Thyroid gland (tissue), 4 donors: ENCODE measurements around the gene SLC5A12. TPM values are rescaled to one million over a fixed set of nuclear protein-coding genes. Genes with fewer than 3 reads are reported as not detected.
A peak's percentile ranks its signal among the peaks of the same experiment; 100 is the strongest.
"Not testable (repeated sequence)": the region's sequence is repeated elsewhere in the genome, so short reads cannot be mapped to it uniquely, and the experiment has no call there.

Experiments
- DNase-seq, 2 donors: peaks; one replicate each; pipeline ENCODE4 v3.0.0-alpha.2; 2019
- H3K27ac ChIP-seq, 3 donors: fragments of 200-600 bp; sonication (generic); 1 replicate in 2 of 3; 2 replicates in 1 of 3; pipeline ENCODE4 v1.5.1; 2016 to 2019; ENCODE audit warnings: mild to moderate bottlenecking in 1 of 3, moderate library complexity in 1 of 3
- H3K27me3 ChIP-seq: fragments of 200-600 bp; sonication (generic); one replicate; pipeline ENCODE4 v1.5.1; 2019
- H3K36me3 ChIP-seq, 2 donors: fragments of 200-600 bp; sonication (generic); one replicate each; pipeline ENCODE4 v1.5.1; 2016 to 2019
- H3K4me1 ChIP-seq, 2 donors: fragments of 200-600 bp; sonication (generic); one replicate each; pipeline ENCODE4 v1.5.1; 2017 to 2019
- H3K4me3 ChIP-seq, 3 donors: fragments of 200-600 bp; sonication (generic); replicated peaks in 1 of 3; 1 replicate in 2 of 3; 2 replicates in 1 of 3; pipeline ENCODE4 v1.5.1; 2016; ENCODE audit warnings: mild to moderate bottlenecking in 1 of 3
- H3K9me3 ChIP-seq: fragments of 200-600 bp; sonication (generic); one replicate; pipeline ENCODE4 v1.5.1; 2017
- POLR2A ChIP-seq, 2 donors: fragments of 450-650 bp; IDR thresholded peaks; one replicate each; pipeline ENCODE4 v1.6.1; 2017; ENCODE audit warnings: antibody characterized with exemption in 2 of 2, mild to moderate bottlenecking in 2 of 2, moderate library complexity in 1 of 2
- WGBS, 2 donors: methylation state at CpG; one replicate each; pipeline ENCODE4 v1.1.5; 2017; 5-methylcytosine and 5-hydroxymethylcytosine counted together
- intact Hi-C: fragments of 100-400 bp; cut with DNase I; formaldehyde crosslinking; loops from one replicate; pipeline ENCODE4 v1.15.1; 2023
- total RNA-seq, 4 donors: library from RNA; depleted of rRNA; stranded (reverse); fragments of >200 nt; gene quantifications; one replicate each; pipeline ENCODE4 v1.2.3, GENCODE V29; 2016
- TF ChIP-seq, protein P1 (sequence below), 6 experiments: fragments of 200-600 bp in 3 of 6; fragments of 450-650 bp in 3 of 6; sonication (generic) in 3 of 6; IDR thresholded peaks; one replicate each; pipeline ENCODE4 v1.5.1; 2016 to 2019; ENCODE audit warnings: antibody characterized with exemption in 6 of 6, mild to moderate bottlenecking in 2 of 6, inconsistent platforms in 1 of 6, moderate library complexity in 1 of 6

Gene SLC5A12
- total RNA-seq, 4 donors from 2014 or later = not detected

DNA sequence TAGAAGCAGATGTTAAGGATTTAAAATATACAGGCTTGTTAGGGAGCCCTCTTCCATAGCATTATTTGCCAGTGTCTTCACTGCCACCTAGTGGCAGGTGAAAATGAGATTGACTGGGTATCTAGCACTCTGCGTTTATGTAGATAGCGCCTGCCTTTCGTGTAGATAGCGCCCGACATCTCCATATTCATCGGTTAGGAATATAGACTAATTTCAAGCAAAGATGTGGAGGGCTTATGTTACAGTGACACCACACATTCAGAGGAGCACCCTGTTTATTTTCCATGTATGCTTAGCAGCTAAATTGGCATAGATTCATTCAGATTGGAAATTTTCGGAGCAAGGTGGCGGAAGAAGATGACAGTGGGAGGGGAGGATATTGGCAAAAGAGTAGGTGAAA lies 72.0 kb downstream of the SLC5A12 start:
- no peak for TF ChIP-seq POLR2A (IDR thresholded peaks at IDR 0.05)
- TF ChIP-seq, protein P1, sequence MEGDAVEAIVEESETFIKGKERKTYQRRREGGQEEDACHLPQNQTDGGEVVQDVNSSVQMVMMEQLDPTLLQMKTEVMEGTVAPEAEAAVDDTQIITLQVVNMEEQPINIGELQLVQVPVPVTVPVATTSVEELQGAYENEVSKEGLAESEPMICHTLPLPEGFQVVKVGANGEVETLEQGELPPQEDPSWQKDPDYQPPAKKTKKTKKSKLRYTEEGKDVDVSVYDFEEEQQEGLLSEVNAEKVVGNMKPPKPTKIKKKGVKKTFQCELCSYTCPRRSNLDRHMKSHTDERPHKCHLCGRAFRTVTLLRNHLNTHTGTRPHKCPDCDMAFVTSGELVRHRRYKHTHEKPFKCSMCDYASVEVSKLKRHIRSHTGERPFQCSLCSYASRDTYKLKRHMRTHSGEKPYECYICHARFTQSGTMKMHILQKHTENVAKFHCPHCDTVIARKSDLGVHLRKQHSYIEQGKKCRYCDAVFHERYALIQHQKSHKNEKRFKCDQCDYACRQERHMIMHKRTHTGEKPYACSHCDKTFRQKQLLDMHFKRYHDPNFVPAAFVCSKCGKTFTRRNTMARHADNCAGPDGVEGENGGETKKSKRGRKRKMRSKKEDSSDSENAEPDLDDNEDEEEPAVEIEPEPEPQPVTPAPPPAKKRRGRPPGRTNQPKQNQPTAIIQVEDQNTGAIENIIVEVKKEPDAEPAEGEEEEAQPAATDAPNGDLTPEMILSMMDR (IDR thresholded peaks at IDR 0.05) = peak; percentile 30 to 79 (median 76)
- Histone ChIP-seq H3K27me3 (no peaks in the 10 kb centered on the region), H3K4me3 (no peak overlapping the region), H3K27ac (no peak overlapping the region), H3K9me3 (no peaks in the 10 kb centered on the region), H3K4me1 (no peaks in the 10 kb centered on the region), H3K36me3 (no peaks in the 10 kb centered on the region)
- peak; percentile 77 to 78 for DNase-seq
- WGBS, 2 donors = 39 to 44% methylated on average over 8 of the region's 8 CpGs
- intact Hi-C loops = loop anchor here (10.0 kb wide), 2 partner anchors 125 to 355 kb away; no protein-coding TSS in a partner anchor

DNA sequence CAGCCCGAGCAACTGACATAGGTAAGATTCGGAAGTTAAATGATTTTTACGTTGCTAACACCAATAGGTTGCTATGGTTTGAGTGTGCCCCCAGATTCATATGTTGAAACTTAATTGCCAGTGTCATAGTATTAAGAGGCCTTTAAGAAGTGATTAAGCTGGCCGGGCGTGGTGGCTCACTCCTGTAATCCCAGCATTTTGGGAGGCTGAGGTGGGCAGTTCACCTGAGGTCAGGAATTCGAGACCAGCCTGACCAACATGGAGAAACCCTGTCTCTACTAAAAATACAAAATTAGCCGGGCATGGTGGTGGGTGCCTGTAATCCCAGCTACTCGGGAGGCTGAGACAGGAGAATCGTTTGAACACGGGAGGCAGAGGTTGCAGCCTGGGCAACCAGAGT lies 78.5 kb downstream of the SLC5A12 start:
- not testable (repeated sequence) for H3K27ac ChIP-seq, H3K36me3 ChIP-seq, H3K4me1 ChIP-seq, H3K9me3 ChIP-seq, DNase-seq, H3K27me3 ChIP-seq, H3K4me3 ChIP-seq
- intact Hi-C loops = loop anchor here (10.0 kb wide), 1 partner anchor 119 kb away; no protein-coding TSS in a partner anchor
- WGBS, 2 donors = 94 to 96% methylated on average over 10 of the region's 10 CpGs

- 38 to 70% methylated on average over 2 of the region's 2 CpGs for WGBS, 2 donors
Observed at GRCh38 chr11:26632691-26633159, 89.1 kb downstream of the SLC5A12 start.

GRCh38 chr11:26626346-26626745 lies 95.5 kb downstream of the SLC5A12 start:
- no peaks in the 10 kb centered on the region for H3K27me3 ChIP-seq
- DNase-seq = no peak
- H3K4me3 ChIP-seq = no peak overlapping the region
- TF ChIP-seq POLR2A (IDR thresholded peaks at IDR 0.05) = no peak
- TF ChIP-seq, protein P1 (IDR thresholded peaks at IDR 0.05) = no peak
- no peak overlapping the region for H3K27ac ChIP-seq
- WGBS, 2 donors = 96 to 98% methylated on average over 1 of the region's 1 CpG
- H3K9me3 ChIP-seq = no peaks in the 10 kb centered on the region
- H3K36me3 ChIP-seq = no peaks in the 10 kb centered on the region
- peaks cover 0 to 5% of the 10 kb centered on the region in 2 donors for H3K4me1 ChIP-seq
- intact Hi-C loops = no loop called here

More at GRCh38 chr11:26632691-26633159, 89.1 kb downstream of the SLC5A12 start:
- H3K27me3 ChIP-seq = no peaks in the 10 kb centered on the region
- TF ChIP-seq, protein P1 (IDR thresholded peaks at IDR 0.05) = no peak
- TF ChIP-seq POLR2A (IDR thresholded peaks at IDR 0.05) = no peak
- H3K27ac ChIP-seq = no peak overlapping the region
- no peak for DNase-seq
- no peaks in the 10 kb centered on the region for H3K36me3 ChIP-seq
- intact Hi-C loops = no loop called here
- no peak overlapping the region for H3K4me3 ChIP-seq
- no peaks in the 10 kb centered on the region for H3K9me3 ChIP-seq
- H3K4me1 ChIP-seq = no peaks in the 10 kb centered on the region

GRCh38 chr11:26623076-26623659 lies 98.7 kb downstream of the SLC5A12 start:
- Histone ChIP-seq H3K36me3 (no peaks in the 10 kb centered on the region), H3K4me3 (no peak overlapping the region), H3K9me3 (no peaks in the 10 kb centered on the region), H3K27ac (no peak overlapping the region), H3K4me1 (peaks cover 0 to 5% of the 10 kb centered on the region in 2 donors), H3K27me3 (no peaks in the 10 kb centered on the region)
- intact Hi-C loops = no loop called here
- TF ChIP-seq POLR2A (IDR thresholded peaks at IDR 0.05) = no peak
- TF ChIP-seq, protein P1 (IDR thresholded peaks at IDR 0.05) = no peak
- WGBS, 2 donors = 79 to 95% methylated on average over 2 of the region's 2 CpGs
- DNase-seq = no peak
